Breast epithelium (tissue), 4 donors: ENCODE results near the gene SEPHS1. TPM values are rescaled to one million over a fixed set of nuclear protein-coding genes. Genes with fewer than 3 reads are reported as not detected.
A peak's percentile ranks its signal among the peaks of the same experiment; 100 is the strongest.

Experiments
- DNase-seq, 2 donors: peaks; one replicate each; pipeline ENCODE4 v3.0.0-alpha.2; 2019; ENCODE audit warnings: low spot score in 2 of 2
- H3K27ac ChIP-seq, 2 donors: fragments of 200-600 bp; sonication (generic) in 1 of 2; one replicate each; pipeline ENCODE4 v1.5.1; 2016 to 2019; ENCODE audit warnings: mild to moderate bottlenecking in 1 of 2
- H3K27me3 ChIP-seq, 2 donors: fragments of 200-600 bp; sonication (generic) in 1 of 2; one replicate each; pipeline versions ENCODE4 v1.5.1 to v1.6.0; 2017 to 2019; ENCODE audit warnings: control low read depth in 1 of 2, mild to moderate bottlenecking in 1 of 2
- H3K36me3 ChIP-seq: fragments of 200-600 bp; one replicate; pipeline ENCODE4 v1.5.1; 2019
- H3K4me1 ChIP-seq, 2 donors: fragments of 200-600 bp; sonication (generic); one replicate each; pipeline ENCODE4 v1.5.1; 2016 to 2019; ENCODE audit warnings: control low read depth in 1 of 2
- H3K4me3 ChIP-seq, 3 donors: fragments of 200-600 bp; sonication (generic); 1 replicate in 2 of 3; 2 replicates in 1 of 3; pipeline ENCODE4 v1.5.1; 2016 to 2019; ENCODE audit warnings: mild to moderate bottlenecking in 3 of 3, moderate library complexity in 2 of 3
- H3K9me3 ChIP-seq, 2 donors: fragments of 200-600 bp; sonication (generic) in 1 of 2; one replicate each; pipeline ENCODE4 v1.5.1; 2016 to 2019; ENCODE audit warnings: control low read depth in 1 of 2
- POLR2A ChIP-seq: fragments of 450-650 bp; IDR thresholded peaks from one replicate; pipeline ENCODE4 v1.6.1; 2016; ENCODE audit warnings: antibody characterized with exemption, mild to moderate bottlenecking, moderate library complexity
- POLR2AphosphoS5 ChIP-seq, 3 donors: sonication (generic); formaldehyde crosslinking; IDR thresholded peaks; one replicate each; pipeline ENCODE4 v1.6.1; 2017; ENCODE audit warnings: antibody characterized with exemption in 3 of 3
- intact Hi-C: fragments of 100-400 bp; cut with DNase I; formaldehyde crosslinking; loops from one replicate; pipeline ENCODE4 v1.15.1; 2023; ENCODE audit warnings: low total_unique reads
- total RNA-seq, 3 donors: library from RNA; depleted of rRNA; stranded (reverse); fragments of >200 nt; gene quantifications; one replicate each; pipeline ENCODE4 v1.1.0, GENCODE V29; 2016
- TF ChIP-seq, protein P1 (sequence below), 3 donors: fragments of 450-650 bp; IDR thresholded peaks; one replicate each; pipeline ENCODE4 v1.5.1; 2016 to 2017; ENCODE audit warnings: antibody characterized with exemption in 3 of 3, mild to moderate bottlenecking in 3 of 3, moderate library complexity in 3 of 3

Gene SEPHS1
- total RNA-seq, 3 donors from 2014 or later, result 33.9 to 53.3 (median 43.6) TPM

DNA sequence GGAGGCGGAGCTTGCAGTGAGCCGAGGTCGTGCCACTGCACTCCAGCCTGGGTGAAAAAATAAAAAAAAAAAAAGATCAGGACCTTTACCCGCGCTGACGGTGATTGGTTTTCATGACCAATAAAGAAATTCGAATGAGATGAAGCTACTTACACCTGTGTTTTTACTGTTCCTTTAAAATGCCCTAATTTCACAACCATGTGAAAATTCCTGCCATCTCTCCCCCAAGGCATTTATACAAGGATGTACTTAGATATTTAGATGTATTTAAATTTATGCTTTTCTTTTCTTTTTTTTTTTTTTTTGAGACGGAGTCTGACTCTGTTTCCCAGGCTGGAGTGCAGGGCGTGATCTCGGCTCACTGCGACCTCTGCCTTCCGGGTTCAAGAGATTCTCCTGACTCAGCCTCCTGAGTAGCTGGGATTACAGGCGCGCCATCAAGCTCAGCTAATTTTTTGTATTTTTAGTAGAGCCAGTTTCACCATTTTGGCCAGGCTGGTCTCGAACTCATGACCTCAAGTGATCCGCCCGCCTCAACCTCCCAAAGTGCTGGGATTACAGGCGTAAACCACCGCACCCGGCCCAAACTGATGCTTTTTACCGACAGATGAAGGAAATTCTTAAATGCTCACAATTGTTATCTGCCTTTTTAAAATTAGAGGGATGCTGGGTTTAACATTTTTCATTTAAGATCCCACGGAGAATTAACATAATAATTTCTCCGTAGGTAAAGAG lies 45.1 kb downstream of the SEPHS1 start:
- peak overlapping the region; percentile 95 to 96 for H3K27ac ChIP-seq
- no peaks in the 10 kb centered on the region for H3K27me3 ChIP-seq
- peak overlapping the region; percentile 50 to 72 (median 62) for H3K4me3 ChIP-seq
- H3K36me3 ChIP-seq, result no peaks in the 10 kb centered on the region
- no peak for DNase-seq
- H3K4me1 ChIP-seq, result peaks cover 0 to 4% of the 10 kb centered on the region in 2 donors
- intact Hi-C loops, result loop anchor here (10.0 kb wide), 1 partner anchor 138 kb away; the partner anchor contains the start of gene MCM10
- TF ChIP-seq, protein P1, sequence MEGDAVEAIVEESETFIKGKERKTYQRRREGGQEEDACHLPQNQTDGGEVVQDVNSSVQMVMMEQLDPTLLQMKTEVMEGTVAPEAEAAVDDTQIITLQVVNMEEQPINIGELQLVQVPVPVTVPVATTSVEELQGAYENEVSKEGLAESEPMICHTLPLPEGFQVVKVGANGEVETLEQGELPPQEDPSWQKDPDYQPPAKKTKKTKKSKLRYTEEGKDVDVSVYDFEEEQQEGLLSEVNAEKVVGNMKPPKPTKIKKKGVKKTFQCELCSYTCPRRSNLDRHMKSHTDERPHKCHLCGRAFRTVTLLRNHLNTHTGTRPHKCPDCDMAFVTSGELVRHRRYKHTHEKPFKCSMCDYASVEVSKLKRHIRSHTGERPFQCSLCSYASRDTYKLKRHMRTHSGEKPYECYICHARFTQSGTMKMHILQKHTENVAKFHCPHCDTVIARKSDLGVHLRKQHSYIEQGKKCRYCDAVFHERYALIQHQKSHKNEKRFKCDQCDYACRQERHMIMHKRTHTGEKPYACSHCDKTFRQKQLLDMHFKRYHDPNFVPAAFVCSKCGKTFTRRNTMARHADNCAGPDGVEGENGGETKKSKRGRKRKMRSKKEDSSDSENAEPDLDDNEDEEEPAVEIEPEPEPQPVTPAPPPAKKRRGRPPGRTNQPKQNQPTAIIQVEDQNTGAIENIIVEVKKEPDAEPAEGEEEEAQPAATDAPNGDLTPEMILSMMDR (IDR thresholded peaks at IDR 0.05), result no peak
- no peak for TF ChIP-seq POLR2AphosphoS5 (IDR thresholded peaks at IDR 0.05)
- TF ChIP-seq POLR2A, result no peak
- H3K9me3 ChIP-seq, result no peaks in the 10 kb centered on the region

DNA sequence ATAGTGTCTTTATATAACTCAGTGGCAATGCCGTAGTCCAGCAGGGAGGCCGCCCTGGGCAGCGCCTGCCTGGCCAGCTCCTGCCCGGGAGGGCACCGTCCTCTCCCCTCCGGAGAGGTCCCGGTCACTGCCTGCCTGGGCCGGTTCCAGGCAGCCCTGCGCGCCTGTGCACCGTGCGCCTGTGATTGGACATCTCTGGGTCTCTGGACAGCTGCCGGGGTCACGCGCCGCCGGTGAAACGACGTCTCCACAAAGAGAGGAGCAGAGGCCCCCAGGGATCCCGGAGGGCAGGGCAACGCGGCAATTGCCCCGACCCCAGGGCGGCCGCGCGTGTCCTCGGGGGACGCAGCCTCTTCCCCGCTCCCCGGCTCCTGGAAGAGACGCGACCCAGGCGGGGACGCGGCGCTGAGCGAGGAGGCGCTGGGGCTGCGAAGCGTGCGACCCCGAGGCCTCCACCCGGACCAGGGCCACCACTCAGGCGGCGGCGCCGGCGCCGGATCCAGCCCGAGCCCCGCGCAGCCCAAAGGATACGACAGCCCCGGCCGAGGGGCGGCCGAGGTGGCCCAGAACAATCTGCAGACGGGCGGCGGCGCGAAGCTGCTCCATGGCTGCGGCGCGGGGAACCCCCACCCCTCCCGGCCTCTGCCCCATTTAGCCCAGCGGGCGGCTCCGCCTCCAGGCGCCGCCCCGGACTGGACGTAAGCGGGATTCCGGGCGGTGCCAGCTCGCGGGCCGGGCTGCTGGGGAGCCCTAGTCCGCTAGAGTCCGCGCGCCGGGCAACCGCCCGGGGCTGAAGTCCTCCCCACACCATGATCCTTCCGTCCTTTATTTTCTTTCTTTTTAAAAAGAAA lies 48.4 kb downstream of the SEPHS1 start, which contains the start of gene PHYH:
PHYH (minus strand) TSS at position 628 of the 851 bp plus-strand sequence; CDS start at position 606, 22 bp downstream.
- Histone ChIP-seq H3K4me3 (peak within 1 kb of the TSS; percentile 86 to 88 (median 88)), H3K4me1 (peaks cover 0 to 4% of the 10 kb centered on the region in 2 donors), H3K36me3 (no peaks in the 10 kb centered on the region), H3K9me3 (no peaks in the 10 kb centered on the region), H3K27me3 (no peaks in the 10 kb centered on the region), H3K27ac (peak within 1 kb of the TSS; percentile 95 to 97)
- TF ChIP-seq POLR2AphosphoS5 (IDR thresholded peaks at IDR 0.05) (peak; percentile 8 to 81 (median 60)), POLR2A (peak; percentile 63)
- TF ChIP-seq, protein P1 (IDR thresholded peaks at IDR 0.05), result no peak
- DNase-seq, result peak; percentile 79 to 84
- intact Hi-C loops, result loop anchor here (10.0 kb wide), 1 partner anchor 135 kb away; the partner anchor contains the start of gene MCM10

DNA sequence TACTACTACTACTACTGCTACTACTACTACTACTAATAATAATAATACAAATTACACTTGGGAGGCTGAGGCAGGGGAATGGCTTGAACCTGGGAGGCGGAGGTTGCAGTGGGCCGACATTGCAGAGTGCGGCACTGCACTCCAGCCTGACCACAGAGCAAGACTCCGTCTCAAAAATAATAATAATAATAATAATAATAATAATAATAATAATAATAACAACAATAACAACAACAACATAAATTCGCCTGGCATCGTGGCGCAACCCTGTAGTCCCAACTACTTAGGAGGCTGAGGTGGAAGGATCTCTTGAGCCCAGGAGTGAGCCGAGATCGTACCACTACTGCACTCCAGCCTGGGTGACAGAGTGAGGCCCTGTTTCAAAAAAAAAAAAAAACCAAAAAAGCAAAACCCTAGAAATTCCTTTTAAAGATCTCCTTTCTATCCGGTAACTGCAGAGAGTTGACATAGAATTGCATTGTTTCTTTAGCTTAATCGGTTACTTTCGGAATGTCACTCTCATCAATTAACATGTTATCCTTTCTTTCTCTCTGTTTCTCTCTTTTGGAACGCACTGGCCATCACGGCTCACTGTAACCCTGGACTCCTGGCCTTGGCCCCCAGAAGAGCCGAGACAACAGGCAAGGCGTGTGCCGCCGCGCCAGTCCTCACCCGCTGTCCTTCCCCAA lies 49.2 kb downstream of the SEPHS1 start:
- DNase-seq, result no peak
- TF ChIP-seq POLR2A (no peak), POLR2AphosphoS5 (IDR thresholded peaks at IDR 0.05) (no peak)
- TF ChIP-seq, protein P1 (IDR thresholded peaks at IDR 0.05), result no peak
- Histone ChIP-seq H3K4me1 (peaks cover 0 to 4% of the 10 kb centered on the region in 2 donors), H3K4me3 (peak overlapping the region; percentile 86 to 88 (median 88)), H3K36me3 (no peaks in the 10 kb centered on the region), H3K27me3 (no peaks in the 10 kb centered on the region), H3K9me3 (no peaks in the 10 kb centered on the region), H3K27ac (peak overlapping the region; percentile 95 to 97)
- intact Hi-C loops, result no loop called here

DNA sequence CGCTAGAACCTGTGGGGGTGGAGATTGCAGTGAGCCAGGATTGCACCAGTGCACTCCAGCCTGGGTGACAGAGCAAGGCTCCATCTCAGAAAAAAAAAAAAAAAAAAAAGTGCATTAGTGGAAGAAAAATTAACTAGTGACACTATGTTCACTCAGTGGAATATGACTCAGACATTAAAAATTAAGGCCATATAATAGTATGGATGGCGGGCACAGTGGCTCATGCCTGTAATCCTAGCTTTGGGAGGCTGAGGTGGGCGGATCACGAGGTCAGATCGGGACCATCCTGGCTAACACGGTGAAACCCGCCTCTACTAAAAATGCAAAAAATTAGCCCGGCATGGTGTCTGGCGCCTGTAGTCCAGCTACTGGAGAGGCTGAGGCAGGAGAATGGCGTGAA lies 51.6 kb downstream of the SEPHS1 start:
- Histone ChIP-seq H3K27ac (no peak overlapping the region), H3K9me3 (no peaks in the 10 kb centered on the region), H3K27me3 (no peaks in the 10 kb centered on the region), H3K36me3 (no peaks in the 10 kb centered on the region), H3K4me3 (no peak overlapping the region), H3K4me1 (peaks cover 0 to 4% of the 10 kb centered on the region in 2 donors)
- no peak for TF ChIP-seq POLR2AphosphoS5 (IDR thresholded peaks at IDR 0.05)
- no peak for TF ChIP-seq POLR2A
- TF ChIP-seq, protein P1 (IDR thresholded peaks at IDR 0.05), result no peak
- intact Hi-C loops, result no loop called here
- no peak for DNase-seq
